H9 (cell line): ENCODE results near the gene NDC1. TPM values are rescaled to one million over a fixed set of nuclear protein-coding genes. Genes with fewer than 3 reads are reported as not detected.

Source experiments
- DNase-seq: peaks from one replicate; pipeline ENCODE4 v3.0.0-alpha.2; 2017
- H2AFZ ChIP-seq: one replicate; pipeline ENCODE4 v1.6.1; 2013; ENCODE audit warnings: mild to moderate bottlenecking, low read length, control low read depth, moderate library complexity
- H2AK5ac ChIP-seq: 2 replicates; pipeline ENCODE4 v1.6.1; 2013; ENCODE audit warnings: low read length, control low read depth, mixed read lengths; ENCODE audit not compliant: insufficient read length
- H2BK120ac ChIP-seq: one replicate; pipeline ENCODE4 v1.6.1; 2013; ENCODE audit warnings: low read depth, mild to moderate bottlenecking, low read length, control low read depth, inconsistent platforms; ENCODE audit not compliant: poor library complexity, severe bottlenecking
- H2BK12ac ChIP-seq: 2 replicates; pipeline ENCODE4 v1.6.1; 2013; ENCODE audit warnings: low read length, control low read depth, mixed read lengths, low read depth; ENCODE audit not compliant: insufficient read length
- H2BK15ac ChIP-seq: 2 replicates; pipeline ENCODE4 v1.6.1; 2013; ENCODE audit warnings: low read depth, low read length, control low read depth
- H2BK20ac ChIP-seq: one replicate; pipeline ENCODE4 v1.6.1; 2013; ENCODE audit warnings: low read depth, mild to moderate bottlenecking, low read length, control low read depth, inconsistent platforms; ENCODE audit not compliant: poor library complexity, severe bottlenecking
- H2BK5ac ChIP-seq: 2 replicates; pipeline ENCODE4 v1.6.1; 2013; ENCODE audit warnings: low read length, control low read depth, mixed read lengths; ENCODE audit not compliant: insufficient read length
- H3K14ac ChIP-seq: 2 replicates; pipeline ENCODE4 v1.6.1; 2013; ENCODE audit warnings: low read length, control low read depth; ENCODE audit not compliant: insufficient read depth
- H3K18ac ChIP-seq: 2 replicates; pipeline ENCODE4 v1.6.1; 2013; ENCODE audit warnings: low read depth, mild to moderate bottlenecking, mixed read lengths, low read length, control low read depth; ENCODE audit not compliant: insufficient read length
- H3K23ac ChIP-seq: 2 replicates; pipeline ENCODE4 v1.6.1; 2013; ENCODE audit warnings: low read length, control low read depth, mixed read lengths, low read depth; ENCODE audit not compliant: insufficient read length
- H3K23me2 ChIP-seq: 2 replicates; pipeline ENCODE4 v1.6.1; 2013; ENCODE audit warnings: low read depth, mild to moderate bottlenecking, mixed read lengths, low read length, control low read depth; ENCODE audit not compliant: insufficient read length, poor library complexity, severe bottlenecking
- H3K27ac ChIP-seq: 2 replicates; pipeline ENCODE4 v1.5.1; 2013; ENCODE audit warnings: low read length, control low read depth, mixed read lengths, low read depth; ENCODE audit not compliant: insufficient read length
- H3K27me3 ChIP-seq: 2 replicates; pipeline ENCODE4 v1.6.1; 2013; ENCODE audit warnings: low read length, control low read depth, inconsistent platforms; ENCODE audit not compliant: insufficient read depth
- H3K4ac ChIP-seq: 2 replicates; pipeline ENCODE4 v1.6.1; 2013; ENCODE audit warnings: low read depth, mild to moderate bottlenecking, control low read depth, inconsistent platforms, low read length, moderate library complexity
- H3K4me1 ChIP-seq: 2 replicates; pipeline ENCODE4 v1.6.1; 2013; ENCODE audit warnings: low read length, control low read depth, inconsistent platforms; ENCODE audit not compliant: insufficient read depth
- H3K4me2 ChIP-seq: 2 replicates; pipeline ENCODE4 v1.6.1; 2013; ENCODE audit warnings: low read length, control low read depth, mixed read lengths; ENCODE audit not compliant: insufficient read length, insufficient read depth
- H3K56ac ChIP-seq: 2 replicates; pipeline ENCODE4 v1.6.1; 2013; ENCODE audit warnings: low read depth, mild to moderate bottlenecking, mixed read lengths, low read length, control low read depth; ENCODE audit not compliant: insufficient read length
- H3K79me1 ChIP-seq: 2 replicates; pipeline ENCODE4 v1.6.1; 2013; ENCODE audit warnings: low read depth, mild to moderate bottlenecking, moderate library complexity, low read length, control low read depth, inconsistent platforms; ENCODE audit not compliant: insufficient read depth, poor library complexity, severe bottlenecking
- H3K79me2 ChIP-seq: 2 replicates; pipeline ENCODE4 v1.6.1; 2013; ENCODE audit warnings: low read length, control low read depth, inconsistent platforms; ENCODE audit not compliant: insufficient read depth
- H3K9ac ChIP-seq: 2 replicates; pipeline ENCODE4 v1.6.1; 2013; ENCODE audit warnings: low read length, control low read depth, mixed read lengths; ENCODE audit not compliant: insufficient read length; ENCODE audit errors: extremely low read depth
- H3K9me3 ChIP-seq: one replicate; pipeline ENCODE4 v1.6.1; 2013; ENCODE audit warnings: low read depth, low read length, inconsistent platforms; ENCODE audit not compliant: control insufficient read depth
- H3T11ph ChIP-seq: one replicate; pipeline ENCODE4 v1.6.1; 2013; ENCODE audit warnings: mild to moderate bottlenecking, low read length, control low read depth, inconsistent platforms
- H4K20me1 ChIP-seq: one replicate; pipeline ENCODE4 v1.6.1; 2013; ENCODE audit not compliant: control insufficient read depth, insufficient read length, insufficient read depth
- H4K5ac ChIP-seq: 2 replicates; pipeline ENCODE4 v1.6.1; 2013; ENCODE audit warnings: low read depth, mild to moderate bottlenecking, mixed read lengths, low read length, control low read depth; ENCODE audit not compliant: insufficient read length
- H4K8ac ChIP-seq: replicated peaks from 2 replicates; pipeline ENCODE4 v1.6.1; 2013; ENCODE audit warnings: low read length, control low read depth, mixed read lengths, low read depth; ENCODE audit not compliant: insufficient read length
- H4K91ac ChIP-seq: 2 replicates; pipeline ENCODE4 v1.6.1; 2013; ENCODE audit warnings: low read depth, mild to moderate bottlenecking, moderate library complexity, mixed read lengths, low read length, control low read depth; ENCODE audit not compliant: insufficient read length
- H3K27ac Mint-ChIP-seq, 3 experiments: 2 replicates in 2 of 3; 3 replicates in 1 of 3; pipeline ENCODE4 v1.8.0; 2020 to 2021; ENCODE audit warnings: mixed read lengths in 3 of 3, mild to moderate bottlenecking in 1 of 3, moderate library complexity in 1 of 3
- H3K27me3 Mint-ChIP-seq: 2 replicates; pipeline ENCODE4 v1.8.0; 2021; ENCODE audit warnings: low read depth, mild to moderate bottlenecking, moderate library complexity, mixed read lengths
- H3K36me3 Mint-ChIP-seq, 3 experiments: 2 replicates in 2 of 3; 3 replicates in 1 of 3; pipeline ENCODE4 v1.8.0; 2020 to 2021; ENCODE audit warnings: low read depth in 3 of 3, mixed read lengths in 3 of 3; ENCODE audit not compliant: insufficient read depth in 1 of 3
- H3K4me1 Mint-ChIP-seq, 2 experiments: 2 replicates each; pipeline ENCODE4 v1.8.0; 2020; ENCODE audit warnings: mixed read lengths in 2 of 2
- H3K4me3 Mint-ChIP-seq, 2 experiments: 2 replicates in 1 of 2; 3 replicates in 1 of 2; pipeline ENCODE4 v1.8.0; 2020 to 2021; ENCODE audit warnings: mild to moderate bottlenecking in 2 of 2, mixed read lengths in 2 of 2, moderate library complexity in 1 of 2
- H3K9me3 Mint-ChIP-seq, 2 experiments: 2 replicates in 1 of 2; 3 replicates in 1 of 2; pipeline ENCODE4 v1.8.0; 2020; ENCODE audit warnings: mild to moderate bottlenecking in 2 of 2, mixed read lengths in 2 of 2, moderate library complexity in 1 of 2
- WGBS: extraction: QIAGEN DNeasy Blood & Tissue Kit; methylation state at CpG from one replicate; pipeline ENCODE4 v1.1.7; 2013; ENCODE audit warnings: missing lambda C conversion rate, low lambda C conversion rate, mixed read lengths; ENCODE audit not compliant: insufficient read length; ENCODE audit errors: extremely low coverage; 5-methylcytosine and 5-hydroxymethylcytosine counted together
- total RNA-seq: library from RNA; stranded (reverse); gene quantifications from 2 replicates; pipeline ENCODE4 v1.2.1, GENCODE V29; 2021
- TF ChIP-seq, protein P1 (sequence below): fragments of 200-600 bp; sonication (generic); conservative IDR thresholded peaks from 3 replicates; pipeline ENCODE4 v1.8.0; 2021; ENCODE audit warnings: antibody characterized with exemption, mild to moderate bottlenecking

NDC1 gene
- total RNA-seq, 1 experiment from 2014 or later = 49.3 TPM

GRCh38 chr1:53763911-53764310, 74.2 kb downstream of the NDC1 start:
- TF ChIP-seq, protein P1, sequence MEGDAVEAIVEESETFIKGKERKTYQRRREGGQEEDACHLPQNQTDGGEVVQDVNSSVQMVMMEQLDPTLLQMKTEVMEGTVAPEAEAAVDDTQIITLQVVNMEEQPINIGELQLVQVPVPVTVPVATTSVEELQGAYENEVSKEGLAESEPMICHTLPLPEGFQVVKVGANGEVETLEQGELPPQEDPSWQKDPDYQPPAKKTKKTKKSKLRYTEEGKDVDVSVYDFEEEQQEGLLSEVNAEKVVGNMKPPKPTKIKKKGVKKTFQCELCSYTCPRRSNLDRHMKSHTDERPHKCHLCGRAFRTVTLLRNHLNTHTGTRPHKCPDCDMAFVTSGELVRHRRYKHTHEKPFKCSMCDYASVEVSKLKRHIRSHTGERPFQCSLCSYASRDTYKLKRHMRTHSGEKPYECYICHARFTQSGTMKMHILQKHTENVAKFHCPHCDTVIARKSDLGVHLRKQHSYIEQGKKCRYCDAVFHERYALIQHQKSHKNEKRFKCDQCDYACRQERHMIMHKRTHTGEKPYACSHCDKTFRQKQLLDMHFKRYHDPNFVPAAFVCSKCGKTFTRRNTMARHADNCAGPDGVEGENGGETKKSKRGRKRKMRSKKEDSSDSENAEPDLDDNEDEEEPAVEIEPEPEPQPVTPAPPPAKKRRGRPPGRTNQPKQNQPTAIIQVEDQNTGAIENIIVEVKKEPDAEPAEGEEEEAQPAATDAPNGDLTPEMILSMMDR = no peak
- peak overlapping the region in 1 of 3 experiments; percentile 60; a peak in 1 of 7 replicates for H3K27ac Mint-ChIP-seq
- H3K18ac ChIP-seq = no peak overlapping the region
- H3K4me3 Mint-ChIP-seq = no peak overlapping the region
- H4K5ac ChIP-seq = no peak overlapping the region
- no peak overlapping the region for H4K91ac ChIP-seq
- H2BK120ac ChIP-seq = no peak overlapping the region
- H2BK12ac ChIP-seq = no peak overlapping the region
- peaks cover 0 to 6% of the 10 kb centered on the region in 2 experiments; a peak in 4 of 5 replicates for H3K9me3 Mint-ChIP-seq
- no peak overlapping the region for H3K4me2 ChIP-seq
- H3K56ac ChIP-seq = no peak overlapping the region
- no peaks in the 10 kb centered on the region for H3K79me1 ChIP-seq
- no peak overlapping the region for H2BK5ac ChIP-seq
- no peaks in the 10 kb centered on the region for H3K4me1 Mint-ChIP-seq
- H3K36me3 Mint-ChIP-seq = peaks cover 6 to 25% (median 6%) of the 10 kb centered on the region in 3 experiments; a peak in 6 of 7 replicates
- H2AFZ ChIP-seq = no peak overlapping the region
- H3T11ph ChIP-seq = no peak overlapping the region
- no peak overlapping the region for H2BK15ac ChIP-seq
- no peak overlapping the region for H3K4ac ChIP-seq
- H3K23me2 ChIP-seq = no peaks in the 10 kb centered on the region
- no peaks in the 10 kb centered on the region for H3K27me3 ChIP-seq
- no peaks in the 10 kb centered on the region for H3K27me3 Mint-ChIP-seq
- WGBS = no CpG with 5 or more reads among the region's 2 CpGs
- H2AK5ac ChIP-seq = no peak overlapping the region
- H3K9me3 ChIP-seq = no peaks in the 10 kb centered on the region
- no peak overlapping the region for H3K14ac ChIP-seq
- no peaks in the 10 kb centered on the region for H4K20me1 ChIP-seq
- no peak overlapping the region for H3K27ac ChIP-seq
- H2BK20ac ChIP-seq = no peak overlapping the region
- H3K9ac ChIP-seq = no peak overlapping the region
- no peaks in the 10 kb centered on the region for H3K4me1 ChIP-seq
- no peak for DNase-seq
- H3K79me2 ChIP-seq = no peaks in the 10 kb centered on the region
- no peak overlapping the region for H3K23ac ChIP-seq
- H4K8ac ChIP-seq = no peak overlapping the region
